ENCODE measurements around the gene OPRL1.
"Not testable (repeated sequence)": the region's sequence is repeated elsewhere in the genome, so short reads cannot be mapped to it uniquely, and the experiment has no call there.

OPRL1 gene

DNA sequence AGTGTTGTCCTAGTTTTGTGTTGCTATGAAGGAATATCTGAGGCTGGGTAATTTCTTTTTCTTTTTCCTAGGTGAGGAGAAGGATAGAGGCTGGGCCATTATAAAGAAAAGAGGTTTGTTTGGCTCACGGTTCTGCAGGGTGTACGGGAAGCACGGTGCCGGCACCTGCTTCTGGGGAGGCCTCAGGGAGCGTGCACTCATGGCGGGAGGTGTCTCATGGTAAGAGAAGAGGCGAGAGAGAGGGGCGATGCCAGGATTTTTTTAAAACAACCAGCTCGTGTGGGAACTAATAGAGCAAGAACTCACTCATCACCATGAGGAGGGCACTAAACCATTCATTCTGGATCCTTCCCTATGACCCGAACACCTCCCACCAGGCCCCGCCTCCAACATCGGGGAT, 41.7 kb downstream of the OPRL1 start:
- DNase-seq = no peak

- not testable (repeated sequence) for DNase-seq
Observed at GRCh38 chr20:64122927-64123326, 43.0 kb downstream of the OPRL1 start.

- DNase-seq = not testable (repeated sequence)
Observed at GRCh38 chr20:64123517-64123916, 43.6 kb downstream of the OPRL1 start.

DNA sequence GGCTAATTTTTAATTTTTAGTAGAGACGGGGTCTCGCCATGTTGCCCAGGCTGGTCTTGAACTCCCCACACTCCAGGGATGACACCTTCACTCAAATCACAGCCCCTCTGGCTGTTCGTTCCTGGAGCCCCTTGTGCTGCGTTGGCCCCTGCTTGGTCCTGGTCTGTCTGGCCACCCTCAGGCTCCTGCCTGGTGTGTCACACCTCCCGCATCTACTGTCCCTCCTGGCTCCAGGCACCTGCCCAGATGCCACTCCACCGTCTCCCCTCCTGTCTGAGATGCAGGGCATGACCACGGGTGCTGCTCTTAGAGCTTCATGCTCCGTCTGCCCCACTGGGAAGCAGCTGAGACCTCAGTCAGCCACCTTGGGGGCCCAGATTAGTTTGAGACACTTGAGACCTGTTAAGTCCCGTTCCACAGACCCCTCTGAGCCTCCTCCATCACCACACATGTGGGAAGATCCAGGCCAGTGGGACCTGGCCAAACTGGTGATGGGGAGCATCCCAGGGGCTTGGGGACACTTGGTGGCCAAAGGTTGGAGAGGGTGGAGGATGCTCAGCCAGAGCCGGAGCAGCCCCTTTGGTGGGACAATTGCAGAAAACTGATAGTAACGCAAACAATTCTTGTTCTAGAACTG, 49.4 kb downstream of the OPRL1 start:
- no peak for DNase-seq

DNA sequence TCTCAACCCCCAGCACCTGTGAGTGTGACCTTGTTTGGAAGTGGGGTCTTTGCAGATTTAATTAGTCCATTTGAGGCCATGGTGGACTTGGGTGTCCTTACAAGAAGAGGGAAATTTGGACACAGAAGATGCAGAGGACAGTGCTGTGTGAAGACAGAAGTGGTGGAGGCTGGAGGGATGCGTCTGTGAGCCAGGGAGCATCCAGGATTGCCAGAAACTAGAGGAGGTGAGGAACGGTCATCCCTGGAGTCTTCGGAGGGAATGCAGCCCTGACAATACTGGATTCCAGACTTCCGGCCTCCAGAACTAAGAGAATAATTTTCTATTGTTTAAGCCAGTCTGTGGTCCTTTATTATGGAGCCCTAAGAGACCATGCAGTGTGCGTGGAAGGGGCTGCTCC, 50.4 kb downstream of the OPRL1 start:
- DNase-seq = no peak

- DNase-seq = no peak
Observed at GRCh38 chr20:64130876-64131275, 51.0 kb downstream of the OPRL1 start.

- DNase-seq = no peak
Observed at GRCh38 chr20:64131406-64131805, 51.5 kb downstream of the OPRL1 start.

- no peak for DNase-seq
Observed at GRCh38 chr20:64133951-64134407, 54.1 kb downstream of the OPRL1 start.

GRCh38 chr20:64134744-64135143, 54.9 kb downstream of the OPRL1 start:
- DNase-seq = not testable (repeated sequence)

GRCh38 chr20:64136004-64136710, 56.3 kb downstream of the OPRL1 start:
- DNase-seq = no peak

DNA sequence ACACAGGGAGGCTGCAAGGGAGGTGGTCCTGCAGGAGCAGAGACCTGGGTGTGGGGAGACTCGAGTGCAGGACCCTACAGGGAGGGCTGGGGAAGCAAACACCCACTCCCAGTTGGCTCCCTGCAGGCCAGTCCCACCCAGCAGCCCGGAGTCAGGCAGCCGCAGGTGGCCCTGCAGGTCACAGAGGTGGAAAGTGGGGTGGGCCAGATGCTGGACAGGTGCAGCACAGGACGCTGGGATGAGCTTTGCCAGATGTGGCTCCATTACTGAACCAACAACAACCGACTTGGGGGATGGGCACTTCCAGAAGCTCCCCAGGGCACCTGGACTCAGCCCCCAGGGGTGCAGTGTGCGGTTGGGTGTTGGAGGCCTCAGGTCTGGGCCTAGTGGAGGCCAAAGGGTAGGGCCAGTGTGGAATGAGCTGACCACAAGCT, 57.7 kb downstream of the OPRL1 start:
- no peak for DNase-seq

- DNase-seq = no peak
Observed at GRCh38 chr20:64138276-64138815, 58.5 kb downstream of the OPRL1 start.

- DNase-seq = no peak
Observed at GRCh38 chr20:64139199-64140060, 59.5 kb downstream of the OPRL1 start.

DNA sequence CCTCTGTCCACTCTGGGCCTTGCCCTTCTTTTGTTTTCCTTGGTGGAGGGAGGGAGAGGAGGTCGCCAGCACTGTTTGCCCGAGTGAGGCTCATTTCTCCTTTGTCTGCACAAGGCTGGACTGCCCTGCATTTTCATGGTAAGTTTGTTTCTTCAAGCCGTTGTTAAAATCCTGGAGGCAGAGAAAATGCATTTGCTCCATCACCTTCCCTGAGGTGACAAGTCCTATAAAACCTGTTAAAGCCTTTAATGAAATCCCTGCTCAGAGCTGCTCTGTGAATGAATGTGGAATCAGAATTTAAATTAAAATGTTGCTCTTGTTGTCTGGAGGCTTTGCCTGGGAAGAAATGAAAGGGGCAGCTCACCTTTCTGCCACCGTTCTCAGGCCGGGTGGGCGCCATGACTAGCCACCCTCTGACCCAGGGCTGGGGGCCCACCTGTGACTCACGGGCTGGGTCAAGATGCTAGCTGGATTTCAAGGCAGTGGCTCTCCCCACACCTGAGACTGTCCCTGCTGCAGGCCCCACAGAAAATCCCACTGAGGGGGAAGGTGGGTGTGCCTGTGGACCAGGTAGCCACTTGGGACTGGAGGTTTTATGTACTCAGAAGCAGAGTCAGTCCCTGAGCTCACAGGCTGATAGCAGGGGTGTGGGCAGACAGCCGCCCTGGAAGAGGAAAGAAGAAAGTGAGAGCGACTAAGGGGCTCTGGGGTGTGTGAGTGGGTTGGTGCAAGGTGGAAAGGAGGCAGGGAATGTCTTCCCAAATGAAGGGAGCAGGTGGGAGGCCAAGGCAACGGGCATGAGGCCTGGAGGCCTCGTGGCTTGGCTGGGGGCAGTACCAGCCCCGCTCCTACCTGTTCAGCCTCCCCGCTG, 60.4 kb downstream of the OPRL1 start:
- no peak for DNase-seq

- DNase-seq = no peak
Observed at GRCh38 chr20:64140956-64141355, 61.1 kb downstream of the OPRL1 start.

DNA sequence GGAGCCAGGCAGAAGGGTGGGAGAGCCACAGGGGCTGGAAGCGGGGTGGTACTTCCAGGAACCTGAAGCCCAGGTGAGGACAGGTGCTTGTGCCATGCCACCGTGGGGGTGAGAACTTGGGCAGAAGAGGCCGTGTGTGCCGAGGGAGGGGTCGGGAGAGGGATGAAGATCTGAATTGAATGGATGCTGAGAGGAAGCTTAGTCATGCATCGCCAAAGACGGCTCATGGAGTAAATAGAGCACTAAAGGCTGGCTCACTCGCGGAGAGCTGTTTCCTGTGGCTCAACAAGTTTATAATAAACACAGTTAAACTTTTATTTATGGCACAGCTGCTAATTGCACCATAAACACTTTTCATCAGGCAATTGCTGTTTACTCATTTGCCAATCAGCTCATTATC, 62.7 kb downstream of the OPRL1 start:
- no peak for DNase-seq

- no peak for DNase-seq
Observed at GRCh38 chr20:64143018-64143801, 63.3 kb downstream of the OPRL1 start.

- DNase-seq = no peak
Observed at GRCh38 chr20:64144144-64144912, 64.4 kb downstream of the OPRL1 start.

DNA sequence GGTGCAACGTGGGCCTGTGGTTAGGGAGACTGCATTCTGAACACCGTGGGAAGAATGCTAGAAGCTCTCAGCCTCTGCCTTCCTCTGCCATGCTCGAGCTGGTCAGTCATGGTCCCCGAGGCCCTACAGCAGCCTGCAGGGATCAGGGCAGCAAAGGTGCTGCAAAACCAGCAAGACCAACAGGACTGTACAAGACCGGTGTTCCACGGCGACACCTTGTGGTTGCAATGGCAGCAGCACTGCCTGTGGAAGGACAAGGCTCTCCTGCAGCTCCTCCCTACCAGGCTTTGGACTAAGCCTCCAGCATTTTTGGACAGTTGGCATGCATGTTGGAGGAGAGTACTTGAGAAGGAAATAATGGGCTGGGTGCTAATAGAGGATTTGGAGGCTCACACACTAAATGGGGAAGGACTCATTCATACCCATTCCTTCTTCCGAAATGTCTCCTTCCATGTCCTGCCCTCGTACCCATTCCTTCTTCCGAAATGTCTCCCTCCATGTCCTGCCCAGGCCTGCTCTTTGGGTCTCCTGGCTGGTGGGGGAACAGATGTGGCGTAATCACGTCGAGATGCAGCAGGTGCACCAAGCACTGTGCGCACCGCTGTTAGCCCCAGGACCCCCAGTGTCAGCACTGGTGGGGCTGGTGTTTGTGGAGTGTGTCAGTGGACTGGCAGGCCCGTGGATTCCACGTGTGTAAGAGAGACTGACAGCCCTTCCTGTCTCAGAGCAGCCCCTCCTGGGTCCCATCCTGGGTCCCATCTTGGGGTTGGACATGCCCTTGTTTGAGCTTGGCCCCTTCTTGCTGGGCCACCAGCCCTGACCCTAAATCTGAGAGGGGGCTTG, 65.8 kb downstream of the OPRL1 start:
- no peak for DNase-seq

Data from stimulated activated CD4-positive, alpha-beta T cell treated with anti-CD3 and anti-CD28 coated beads, Interleukin-4, amount 100 ng/mL, for 24 hours (primary cell).